HPDE6-E6E7 (cell line): ENCODE results near the gene DCN.

ENCODE experiments used
- DNase-seq: peaks from one replicate; pipeline ENCODE4 v3.0.0; 2011; ENCODE audit warnings: missing footprints; ENCODE audit errors: extremely low spot score

The DCN gene

DNA sequence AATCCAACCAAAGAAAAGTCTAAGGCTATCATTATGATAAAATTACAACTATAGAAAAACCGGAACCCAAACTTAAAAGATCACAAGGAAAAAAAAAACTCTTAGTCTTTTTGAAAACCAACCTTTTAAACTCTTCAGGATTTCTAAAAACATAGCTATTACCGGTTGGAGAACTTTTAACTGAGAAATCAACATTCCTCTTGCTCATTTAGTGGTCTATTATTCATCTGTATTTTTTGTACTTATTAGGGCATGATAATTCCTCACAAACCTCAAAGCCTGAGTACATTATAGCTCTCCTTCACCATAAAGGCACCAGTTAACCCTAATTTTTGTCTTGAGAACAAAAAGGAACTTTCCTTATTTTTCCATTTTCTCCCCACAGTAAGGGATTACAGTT, 81.7 kb downstream of the DCN start:
- no peak for DNase-seq

DNA sequence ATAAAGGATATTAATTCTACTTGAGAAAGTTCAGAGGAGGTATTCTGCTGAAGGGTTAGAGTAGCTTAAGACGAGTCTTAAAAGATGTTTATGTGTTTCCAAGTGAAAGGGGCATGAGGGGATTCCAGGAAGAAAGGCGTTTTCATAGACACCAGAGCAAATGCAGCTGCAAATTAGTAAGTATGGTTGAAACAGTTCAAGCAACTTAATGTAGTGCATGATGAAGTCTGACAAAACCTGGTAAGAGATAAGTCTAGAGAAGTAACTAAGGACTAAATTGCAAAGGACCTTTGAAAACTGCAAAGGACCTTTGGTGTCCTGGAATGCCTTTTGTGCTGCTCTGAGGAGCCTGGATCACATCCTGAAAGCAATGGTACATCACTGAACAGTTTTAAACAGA, 82.8 kb downstream of the DCN start:
- no peak for DNase-seq

DNA sequence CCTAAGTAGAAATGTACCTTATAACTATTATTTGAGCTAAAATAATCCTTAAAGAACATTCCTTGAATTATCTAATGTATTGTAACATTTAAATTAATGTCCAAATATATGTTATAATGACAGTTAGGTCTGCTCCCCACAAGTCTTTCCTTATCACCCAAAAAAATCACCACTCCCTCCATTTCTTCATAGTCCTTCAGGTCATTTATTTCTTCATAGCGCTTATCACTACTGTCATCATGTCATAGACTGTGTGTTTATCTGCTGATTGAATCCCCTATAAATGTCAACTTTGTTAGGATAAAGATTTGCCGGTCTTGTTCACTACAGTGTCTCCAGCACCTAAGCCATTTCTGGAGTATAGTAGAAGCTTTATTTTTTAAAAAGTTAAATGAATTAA, 83.3 kb downstream of the DCN start:
- DNase-seq: no peak

DNA sequence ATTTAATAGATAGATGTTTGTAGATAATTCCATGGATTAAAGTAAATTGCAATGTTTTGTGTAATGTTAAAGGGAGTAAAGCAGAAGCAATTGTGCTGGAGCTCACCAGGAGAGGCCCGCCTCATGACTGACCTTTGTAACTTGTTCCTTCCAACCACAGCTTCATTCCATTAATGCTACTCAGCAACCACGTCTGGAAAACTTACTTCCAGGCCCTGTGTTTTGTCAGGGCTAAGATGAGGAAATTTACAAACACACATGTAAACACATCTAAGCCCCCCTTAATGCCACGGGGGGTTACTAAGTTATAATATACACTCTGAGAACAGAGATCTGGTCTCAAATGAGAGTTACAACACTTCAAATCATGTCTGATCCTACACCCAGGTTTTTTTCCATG, 83.7 kb downstream of the DCN start:
- peak; percentile 8 for DNase-seq

DNA sequence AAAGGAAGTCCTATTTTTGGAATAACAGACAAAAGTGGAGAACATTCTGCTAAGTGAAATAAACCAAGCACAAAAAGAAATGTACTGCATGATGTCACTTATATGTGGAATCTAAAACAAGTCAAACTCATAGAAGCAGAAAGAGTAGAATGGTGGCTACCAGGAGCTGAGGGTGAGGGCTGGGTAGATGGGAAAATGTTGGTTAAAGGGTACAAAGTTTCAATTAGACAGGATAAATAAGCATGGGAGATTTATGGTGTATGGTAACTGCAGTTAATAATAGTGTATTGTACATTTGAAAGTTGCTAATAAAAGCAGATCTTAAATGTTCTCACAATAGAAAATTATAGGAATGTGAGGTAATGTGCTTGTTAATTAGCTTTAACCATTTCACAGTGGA, 84.2 kb downstream of the DCN start:
- no peak for DNase-seq

DNA sequence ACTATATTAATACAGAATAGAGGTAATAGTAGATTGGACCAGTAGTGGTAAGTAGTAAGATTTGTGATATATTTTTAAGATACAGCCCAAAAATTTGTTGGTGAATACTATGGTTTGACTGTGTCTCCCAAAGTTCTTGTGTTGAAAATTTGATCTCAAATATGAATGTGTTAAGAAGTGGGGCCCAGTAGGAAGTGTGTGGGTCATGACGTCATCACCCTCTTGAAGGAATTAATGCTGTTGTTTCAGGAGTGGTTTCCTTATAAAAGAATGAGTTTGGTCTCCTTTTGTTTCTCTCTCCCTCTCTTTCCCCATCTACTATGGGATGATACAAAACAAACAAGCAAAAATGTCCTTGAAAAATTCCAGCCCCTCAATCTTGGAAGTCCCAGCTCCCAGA, 87.7 kb downstream of the DCN start:
- no peak for DNase-seq

DNA sequence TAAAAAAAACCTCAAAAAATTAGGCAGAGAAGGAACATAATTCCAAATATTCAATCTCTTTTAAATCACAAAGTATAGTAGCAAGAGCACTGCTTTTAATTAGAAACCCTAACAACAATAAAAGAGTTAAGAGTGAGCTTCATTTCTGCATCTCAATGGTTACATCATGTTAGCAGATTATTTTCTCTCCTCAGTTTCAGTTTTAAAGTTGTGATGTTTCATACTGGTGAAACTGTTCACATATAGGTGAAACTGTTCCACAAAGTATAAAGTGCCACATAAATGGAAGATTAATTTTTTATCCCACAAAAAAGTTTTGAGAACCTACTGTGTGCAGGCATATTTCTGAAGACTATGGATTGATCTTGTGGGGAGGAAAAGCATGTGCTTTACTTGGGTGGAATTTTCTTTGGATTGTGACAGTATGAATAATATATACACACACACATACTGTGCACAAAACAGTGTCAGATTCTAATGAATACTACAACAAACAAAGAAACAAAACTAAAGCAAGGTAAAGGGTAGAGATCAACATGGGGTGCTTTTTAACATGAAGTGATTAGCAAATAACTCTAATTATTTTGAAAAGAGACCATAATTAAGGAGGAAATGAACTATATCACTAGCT, 88.5 kb downstream of the DCN start:
- DNase-seq: no peak

DNA sequence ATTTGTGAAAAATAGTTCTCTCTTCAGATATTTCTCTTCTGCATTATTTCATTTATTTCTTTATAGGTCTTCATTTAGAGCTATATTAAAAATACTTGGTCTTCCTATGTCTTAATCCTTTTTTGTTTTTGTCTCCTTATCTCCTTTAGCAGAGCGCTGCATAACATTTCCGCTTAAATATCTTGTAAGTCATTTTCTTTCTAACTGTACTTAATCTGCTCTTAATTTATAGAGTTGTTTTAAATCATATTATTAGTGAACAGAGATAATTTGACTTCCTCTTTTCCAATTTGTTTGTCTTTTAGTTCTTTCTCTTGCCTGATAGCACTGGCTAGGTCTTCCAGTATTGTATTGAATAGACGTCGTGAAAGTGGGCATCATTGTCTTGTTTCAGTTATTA, 89.3 kb downstream of the DCN start:
- no peak for DNase-seq

DNA sequence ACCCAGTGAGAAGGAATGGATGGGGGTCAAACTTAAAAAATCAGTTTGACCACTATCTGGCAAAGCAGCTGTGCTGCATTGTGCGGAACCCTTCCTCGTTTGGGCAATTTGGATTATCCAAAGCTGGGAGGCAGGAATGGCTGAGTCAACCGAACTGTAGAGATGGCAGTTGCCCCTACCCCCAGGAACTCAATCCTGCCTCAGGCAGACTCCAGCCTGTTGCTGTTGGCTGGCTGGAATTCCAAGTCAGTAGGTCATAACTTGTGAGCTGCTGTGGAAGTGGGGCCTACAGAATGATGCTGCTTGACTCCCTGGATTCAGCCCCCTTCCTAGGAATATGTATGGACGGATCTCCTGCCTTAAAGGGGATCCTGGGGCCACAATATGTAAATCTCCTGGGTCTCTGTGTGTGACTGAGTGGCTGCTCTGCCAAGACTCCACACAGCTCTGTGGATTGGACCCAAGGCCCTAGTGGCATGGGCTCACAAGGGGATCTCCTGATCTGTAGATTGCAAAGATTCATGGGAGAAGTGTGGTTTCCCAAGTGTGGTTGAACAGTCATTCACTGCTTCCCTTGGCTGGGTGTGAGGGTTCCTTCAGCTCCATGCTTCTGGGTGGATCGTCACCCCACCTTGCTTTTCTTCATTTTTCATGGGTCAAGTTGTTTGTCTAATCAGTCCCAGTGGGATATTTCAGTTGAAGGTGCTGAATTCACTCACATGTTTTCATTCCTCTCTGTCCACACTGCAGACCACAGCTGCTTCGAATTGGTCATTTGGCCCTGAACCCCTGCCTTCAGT, 90.5 kb downstream of the DCN start:
- DNase-seq: no peak
